IPS DF 4.7 (cell line): Measurements from ENCODE around the gene RECQL.
"Not testable (repeated sequence)": the region's sequence is repeated elsewhere in the genome, so short reads cannot be mapped to it uniquely, and the experiment has no call there.

Experiments
- DNase-seq: peaks from one replicate; pipeline ENCODE4 v3.0.0-alpha.2; 2013; ENCODE audit warnings: low spot score; ENCODE audit errors: extremely low read depth

RECQL gene

GRCh38 chr12:21502872-21503271 is 1.4 kb upstream of the RECQL start:
- no peak for DNase-seq

GRCh38 chr12:21502164-21502496 is 695 bp upstream of the RECQL start:
- DNase-seq = no peak

GRCh38 chr12:21500786-21501257 is 613 bp downstream of the RECQL start:
- no peak for DNase-seq

- no peak for DNase-seq
Measured at GRCh38 chr12:21499765-21500164, 1.7 kb downstream of the RECQL start.

GRCh38 chr12:21485998-21486397 is 15.4 kb downstream of the RECQL start:
- DNase-seq = no peak

GRCh38 chr12:21483531-21483930 is 17.9 kb downstream of the RECQL start:
- DNase-seq = no peak

- no peak for DNase-seq
Measured at GRCh38 chr12:21478756-21479455, 22.5 kb downstream of the RECQL start.

GRCh38 chr12:21476949-21477348 is 24.5 kb downstream of the RECQL start:
- DNase-seq = no peak

- no peak for DNase-seq
Measured at GRCh38 chr12:21475552-21475951, 25.9 kb downstream of the RECQL start.

GRCh38 chr12:21472197-21472823 is 29.1 kb downstream of the RECQL start:
- no peak for DNase-seq

GRCh38 chr12:21471294-21471693 is 30.1 kb downstream of the RECQL start:
- DNase-seq = no peak

- DNase-seq = not testable (repeated sequence)
Measured at GRCh38 chr12:21467334-21467733, 34.1 kb downstream of the RECQL start.

- DNase-seq = no peak
Measured at GRCh38 chr12:21459474-21459873, 42.0 kb downstream of the RECQL start.

- no peak for DNase-seq
Measured at GRCh38 chr12:21456291-21456780, 45.1 kb downstream of the RECQL start.

GRCh38 chr12:21453312-21453852 is 48.1 kb downstream of the RECQL start:
- DNase-seq = no peak

GRCh38 chr12:21451529-21451928 is 49.9 kb downstream of the RECQL start:
- DNase-seq = peak; percentile 16

GRCh38 chr12:21444193-21445146 is 57.0 kb downstream of the RECQL start:
- DNase-seq = no peak

- no peak for DNase-seq
Measured at GRCh38 chr12:21439347-21439746, 62.1 kb downstream of the RECQL start.

GRCh38 chr12:21438643-21439042 is 62.8 kb downstream of the RECQL start:
- DNase-seq = no peak

GRCh38 chr12:21434699-21435098 is 66.7 kb downstream of the RECQL start:
- no peak for DNase-seq

- DNase-seq = no peak
Measured at GRCh38 chr12:21433525-21433924, 67.9 kb downstream of the RECQL start.

GRCh38 chr12:21429994-21430393 is 71.4 kb downstream of the RECQL start:
- DNase-seq = no peak
